ENCODE measurements around the gene STRIT1.
A peak's percentile ranks its signal among the peaks of the same experiment; 100 is the strongest.
"Not testable (repeated sequence)": the region's sequence is repeated elsewhere in the genome, so short reads cannot be mapped to it uniquely, and the experiment has no call there.

STRIT1 gene

GRCh38 chr3:155282385-155283091, 10.9 kb downstream of the STRIT1 start:
- TF ChIP-seq, protein P1, sequence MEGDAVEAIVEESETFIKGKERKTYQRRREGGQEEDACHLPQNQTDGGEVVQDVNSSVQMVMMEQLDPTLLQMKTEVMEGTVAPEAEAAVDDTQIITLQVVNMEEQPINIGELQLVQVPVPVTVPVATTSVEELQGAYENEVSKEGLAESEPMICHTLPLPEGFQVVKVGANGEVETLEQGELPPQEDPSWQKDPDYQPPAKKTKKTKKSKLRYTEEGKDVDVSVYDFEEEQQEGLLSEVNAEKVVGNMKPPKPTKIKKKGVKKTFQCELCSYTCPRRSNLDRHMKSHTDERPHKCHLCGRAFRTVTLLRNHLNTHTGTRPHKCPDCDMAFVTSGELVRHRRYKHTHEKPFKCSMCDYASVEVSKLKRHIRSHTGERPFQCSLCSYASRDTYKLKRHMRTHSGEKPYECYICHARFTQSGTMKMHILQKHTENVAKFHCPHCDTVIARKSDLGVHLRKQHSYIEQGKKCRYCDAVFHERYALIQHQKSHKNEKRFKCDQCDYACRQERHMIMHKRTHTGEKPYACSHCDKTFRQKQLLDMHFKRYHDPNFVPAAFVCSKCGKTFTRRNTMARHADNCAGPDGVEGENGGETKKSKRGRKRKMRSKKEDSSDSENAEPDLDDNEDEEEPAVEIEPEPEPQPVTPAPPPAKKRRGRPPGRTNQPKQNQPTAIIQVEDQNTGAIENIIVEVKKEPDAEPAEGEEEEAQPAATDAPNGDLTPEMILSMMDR (conservative IDR thresholded peaks at IDR 0.05; ENCODE audit: control insufficient read depth, insufficient read depth, low read depth, low read length), result no peak
- H3K4me3 ChIP-seq (ENCODE audit: control insufficient read depth, low read depth, low read length), result no peak overlapping the region

GRCh38 chr3:155281912-155282311, 11.6 kb downstream of the STRIT1 start:
- H3K4me3 ChIP-seq (ENCODE audit: control insufficient read depth, low read depth, low read length), result no peak overlapping the region
- peak; percentile 10 for DNase-seq (ENCODE audit: low read depth)
- TF ChIP-seq, protein P1 (conservative IDR thresholded peaks at IDR 0.05; ENCODE audit: control insufficient read depth, insufficient read depth, low read depth, low read length), result no peak

More at GRCh38 chr3:155282385-155283091, 10.9 kb downstream of the STRIT1 start:
- peak; percentile 74 for DNase-seq (ENCODE audit: low read depth)

GRCh38 chr3:155276089-155276488, 17.4 kb downstream of the STRIT1 start:
- not testable (repeated sequence) for DNase-seq (ENCODE audit: low read depth); H3K4me3 ChIP-seq (ENCODE audit: control insufficient read depth, low read depth, low read length)

- not testable (repeated sequence) for DNase-seq (ENCODE audit: low read depth); H3K4me3 ChIP-seq (ENCODE audit: control insufficient read depth, low read depth, low read length)
Observed at GRCh38 chr3:155275159-155275754, 18.2 kb downstream of the STRIT1 start.

- not testable (repeated sequence) for H3K4me3 ChIP-seq (ENCODE audit: control insufficient read depth, low read depth, low read length); DNase-seq (ENCODE audit: low read depth)
Observed at GRCh38 chr3:155274435-155274834, 19.0 kb downstream of the STRIT1 start.

GRCh38 chr3:155271343-155271613, 22.2 kb downstream of the STRIT1 start:
- TF ChIP-seq, protein P1 (conservative IDR thresholded peaks at IDR 0.05; ENCODE audit: control insufficient read depth, insufficient read depth, low read depth, low read length), result no peak
- no peak for DNase-seq (ENCODE audit: low read depth)
- H3K4me3 ChIP-seq (ENCODE audit: control insufficient read depth, low read depth, low read length), result no peak overlapping the region

DNA sequence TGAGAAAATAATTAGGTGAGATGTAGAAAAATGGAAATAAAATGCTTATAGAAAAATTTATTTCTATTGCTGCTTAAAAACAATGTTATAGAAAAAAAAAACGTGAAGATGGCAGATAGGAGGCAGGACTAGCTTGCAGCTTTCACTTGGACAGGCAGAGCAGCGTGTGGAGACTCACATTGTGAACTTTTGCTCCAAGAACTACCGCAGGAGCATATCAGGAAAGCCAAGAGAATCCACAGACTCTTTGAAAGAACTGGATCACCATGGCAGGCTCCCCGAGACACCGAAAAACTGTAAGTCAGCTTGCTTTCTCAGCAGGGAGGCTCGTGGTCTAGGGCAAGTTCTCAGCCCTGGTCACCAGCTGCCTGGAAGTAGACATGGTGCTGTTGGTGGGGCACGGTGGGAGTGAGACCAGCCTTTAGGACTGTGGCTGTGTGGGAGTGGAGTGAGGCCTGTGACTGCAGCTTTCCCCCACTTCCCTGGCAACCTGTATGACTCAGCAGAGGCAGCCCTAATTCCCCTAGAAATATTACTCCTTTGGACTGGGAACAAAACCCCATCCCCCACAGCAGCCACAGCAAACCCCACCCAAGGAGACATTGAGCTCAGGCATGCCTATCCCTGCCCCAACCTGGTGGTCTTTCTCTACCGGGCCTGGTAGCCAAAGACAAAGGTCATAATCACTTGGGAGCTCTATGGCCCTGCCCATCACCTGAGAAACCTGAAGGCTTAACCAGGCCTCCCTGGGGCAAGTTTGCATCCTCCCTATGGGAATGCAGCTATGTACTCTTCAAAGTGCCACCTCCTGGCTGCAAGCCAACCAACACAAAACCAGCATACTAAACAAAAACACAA, 22.8 kb downstream of the STRIT1 start:
- H3K4me3 ChIP-seq (ENCODE audit: control insufficient read depth, low read depth, low read length), result no peak overlapping the region
- peak; percentile 37 for DNase-seq (ENCODE audit: low read depth)
- TF ChIP-seq, protein P1 (conservative IDR thresholded peaks at IDR 0.05; ENCODE audit: control insufficient read depth, insufficient read depth, low read depth, low read length), result no peak

DNA sequence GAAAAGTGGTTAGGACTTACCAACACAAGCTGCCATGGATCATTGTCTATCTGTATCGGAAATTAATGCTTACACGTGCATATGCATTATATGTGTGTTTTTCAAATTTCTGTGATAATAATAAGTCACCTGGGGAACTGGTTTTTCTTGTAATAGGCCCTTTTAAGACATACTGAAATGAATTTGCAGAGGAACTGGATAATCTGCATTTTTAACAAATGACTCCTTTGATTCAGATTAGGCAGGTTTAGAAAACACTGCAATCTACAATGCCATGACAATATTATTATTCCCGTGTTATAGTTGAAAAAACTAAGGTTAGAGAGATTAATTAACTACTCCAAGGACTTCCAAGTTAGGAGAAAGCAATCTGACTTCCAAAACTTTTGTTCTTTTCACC, 23.4 kb downstream of the STRIT1 start:
- no peak overlapping the region for H3K4me3 ChIP-seq (ENCODE audit: control insufficient read depth, low read depth, low read length)
- TF ChIP-seq, protein P1 (conservative IDR thresholded peaks at IDR 0.05; ENCODE audit: control insufficient read depth, insufficient read depth, low read depth, low read length), result no peak
- no peak for DNase-seq (ENCODE audit: low read depth)

GRCh38 chr3:155262855-155263254, 30.6 kb downstream of the STRIT1 start:
- not testable (repeated sequence) for DNase-seq (ENCODE audit: low read depth); H3K4me3 ChIP-seq (ENCODE audit: control insufficient read depth, low read depth, low read length)

All from fibroblast of mammary gland (primary cell).